HG03066 (cell line): ENCODE results near the gene ADGRG7.

Experiments
- ATAC-seq: cut with Tn5 transposase; IDR thresholded peaks from one replicate; pipeline ENCODE4 v1.9.1; 2021; ENCODE audit warnings: low read depth; ENCODE audit not compliant: unreplicated experiment

ADGRG7 gene

DNA sequence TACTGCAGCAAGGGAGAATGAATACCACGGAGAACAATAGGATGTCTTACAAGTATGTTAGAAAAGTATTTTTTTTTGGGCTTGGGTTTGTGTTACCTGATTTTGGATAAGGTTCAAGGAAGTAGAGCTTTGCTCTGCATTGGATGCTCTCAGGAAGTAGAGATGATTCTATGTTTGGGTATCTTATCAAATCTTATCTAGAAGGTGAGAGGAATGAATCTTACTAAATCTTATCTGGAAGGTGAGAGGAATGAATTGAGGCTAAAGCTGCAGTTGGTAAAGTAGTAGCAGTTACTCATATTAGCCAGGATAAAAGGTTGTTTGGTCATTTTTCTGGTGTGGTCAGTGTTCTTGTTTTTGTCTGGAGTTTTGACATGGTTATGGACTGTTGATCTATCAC, 117.3 kb downstream of the ADGRG7 start:
- ATAC-seq = no peak

DNA sequence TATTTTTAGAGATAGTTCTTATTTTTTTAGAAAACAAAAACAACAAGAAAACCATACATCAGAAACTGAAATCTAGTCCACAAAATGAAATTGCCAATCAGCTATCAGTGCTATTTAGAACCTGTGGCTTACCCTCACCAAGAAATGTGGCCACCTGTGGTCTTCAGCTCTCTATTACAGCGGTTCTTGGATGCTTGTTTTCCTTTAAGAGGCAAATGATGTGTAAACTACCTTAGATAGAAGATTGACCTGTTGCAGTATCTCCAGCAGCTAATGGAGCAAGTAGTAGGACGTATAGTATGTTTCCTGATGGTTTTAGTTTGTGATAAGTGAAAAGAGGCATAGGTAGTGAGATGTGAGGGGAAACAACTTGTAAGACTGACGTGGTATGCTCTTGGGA, 121.1 kb downstream of the ADGRG7 start:
- no peak for ATAC-seq

DNA sequence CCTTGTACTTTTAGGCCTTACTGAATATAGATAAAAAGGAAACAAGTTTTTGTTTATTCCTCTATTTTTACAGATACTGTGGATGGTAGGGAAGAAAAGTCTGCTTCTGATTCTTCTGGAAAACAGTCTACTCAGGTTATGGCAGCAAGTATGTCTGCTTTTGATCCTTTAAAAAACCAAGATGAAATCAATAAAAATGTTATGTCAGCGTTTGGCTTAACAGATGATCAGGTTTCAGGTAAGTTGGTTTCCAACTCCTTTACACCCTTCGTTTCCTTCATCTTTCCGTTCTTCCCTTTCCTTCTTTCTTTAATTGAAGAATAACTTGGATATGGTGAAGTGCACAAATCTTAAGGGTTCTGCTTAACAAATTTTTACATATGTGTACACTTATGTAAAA, 123.0 kb downstream of the ADGRG7 start:
- ATAC-seq = no peak

DNA sequence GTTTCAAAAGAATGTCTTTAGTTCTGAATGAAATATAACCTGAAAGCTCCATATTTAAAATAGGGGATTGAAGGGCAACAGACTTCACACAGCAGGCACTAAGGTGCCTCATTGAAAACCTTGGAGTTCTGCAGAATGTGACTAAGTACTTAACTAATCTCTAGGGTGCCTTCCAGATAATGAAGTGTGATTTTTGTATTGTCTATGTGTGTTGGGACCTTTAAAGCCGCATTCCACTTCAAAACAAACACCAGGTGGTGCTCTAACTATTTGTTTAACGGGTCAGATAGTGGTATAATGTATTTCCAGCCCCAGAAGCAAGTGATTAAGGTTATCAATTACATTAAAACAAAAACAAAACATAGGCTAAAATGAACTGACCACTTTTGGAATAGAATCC, 127.9 kb downstream of the ADGRG7 start:
- no peak for ATAC-seq

DNA sequence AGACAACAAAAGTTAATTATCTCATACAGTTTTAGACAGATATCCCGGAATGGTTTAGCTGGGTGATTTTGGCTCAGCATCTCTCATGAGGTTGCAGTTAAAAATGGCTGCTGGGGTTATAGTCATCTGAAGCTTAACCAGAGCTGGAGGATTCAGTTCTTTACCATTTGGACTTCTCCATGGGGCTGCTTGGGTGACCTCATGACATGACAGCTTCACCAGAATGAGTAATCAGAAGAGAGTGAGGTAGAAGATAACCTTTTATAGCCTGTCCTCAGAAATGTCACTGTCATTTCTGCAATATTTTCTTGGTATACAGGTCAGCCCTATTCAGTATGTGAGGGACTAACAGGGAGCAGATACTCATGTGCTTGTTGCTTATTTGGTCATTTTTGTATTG, 130.8 kb downstream of the ADGRG7 start:
- no peak for ATAC-seq

DNA sequence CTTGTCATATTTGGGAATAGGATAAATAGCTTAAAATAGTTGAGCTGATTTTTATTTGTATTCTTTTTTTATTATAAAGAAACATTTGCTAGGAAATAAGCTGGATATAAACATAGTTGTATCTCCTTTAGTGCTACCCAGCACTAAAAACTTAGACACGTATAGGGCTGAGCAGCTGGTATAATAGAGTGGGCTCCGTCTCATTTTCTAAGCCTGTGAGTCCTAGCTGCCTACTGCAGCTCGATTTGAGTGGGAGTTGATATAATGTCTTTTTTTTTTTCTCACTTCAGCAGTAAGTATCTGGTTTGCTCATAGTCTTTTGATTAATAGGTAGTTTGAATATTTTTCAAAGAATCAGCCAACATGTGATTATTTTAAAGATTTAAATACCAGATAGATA, 134.1 kb downstream of the ADGRG7 start:
- ATAC-seq = no peak

DNA sequence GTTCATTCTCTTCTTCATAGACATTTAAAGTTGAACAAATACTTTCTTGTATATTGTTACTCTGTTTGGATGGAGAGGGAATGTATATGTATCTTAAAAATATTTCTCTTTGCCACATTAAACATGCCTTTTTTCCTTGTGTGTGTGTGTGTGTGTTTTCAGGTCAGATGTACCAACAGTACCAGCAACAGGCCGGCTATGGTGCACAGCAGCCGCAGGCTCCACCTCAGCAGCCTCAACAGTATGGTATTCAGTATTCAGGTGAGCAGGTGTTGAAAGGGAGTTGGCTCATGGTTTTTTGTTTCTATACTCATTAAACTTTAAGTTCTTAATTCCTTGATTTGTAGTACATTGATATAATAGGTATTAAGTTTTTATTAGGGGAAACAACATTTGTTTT, 135.3 kb downstream of the ADGRG7 start:
- ATAC-seq = no peak
